KMS-11 (cell line): ENCODE data around the gene HPCAL1.

ENCODE experiments used
- H2AFZ ChIP-seq: fragments of 200-600 bp; sonication (generic); 2 replicates; pipeline ENCODE4 v1.6.1; 2016; ENCODE audit warnings: antibody characterized with exemption, mixed run types, low read depth
- H3K27ac ChIP-seq: fragments of 200-600 bp; sonication (generic); 2 replicates; pipeline ENCODE4 v1.6.1; 2016; ENCODE audit warnings: mild to moderate bottlenecking, mixed run types
- H3K27me3 ChIP-seq: fragments of 200-600 bp; sonication (generic); 2 replicates; pipeline ENCODE4 v1.6.1; 2017; ENCODE audit warnings: mild to moderate bottlenecking, low read depth, mixed run types, moderate library complexity; ENCODE audit not compliant: insufficient read depth
- H3K36me3 ChIP-seq: fragments of 200-600 bp; sonication (generic); 2 replicates; pipeline ENCODE4 v1.6.1; 2017; ENCODE audit warnings: mild to moderate bottlenecking, mixed run types; ENCODE audit not compliant: insufficient read depth
- H3K4me1 ChIP-seq: fragments of 200-600 bp; sonication (generic); 2 replicates; pipeline ENCODE4 v1.6.1; 2016; ENCODE audit warnings: mild to moderate bottlenecking, low read depth, mixed run types; ENCODE audit not compliant: poor library complexity, severe bottlenecking
- H3K4me2 ChIP-seq: fragments of 200-600 bp; sonication (generic); 2 replicates; pipeline ENCODE4 v1.7.0; 2016; ENCODE audit warnings: mild to moderate bottlenecking, mixed run types
- H3K4me3 ChIP-seq: fragments of 200-600 bp; sonication (generic); IDR thresholded peaks from 2 replicates; pipeline ENCODE4 v1.6.1; 2017; ENCODE audit warnings: low read depth, low read length, mixed read lengths; ENCODE audit not compliant: insufficient read depth
- H3K79me2 ChIP-seq: fragments of 200-600 bp; sonication (generic); 2 replicates; pipeline ENCODE4 v1.6.1; 2016; ENCODE audit warnings: low read depth, mixed run types; ENCODE audit not compliant: insufficient read depth
- H3K9ac ChIP-seq: fragments of 200-600 bp; sonication (generic); 2 replicates; pipeline ENCODE4 v1.6.1; 2016; ENCODE audit warnings: mild to moderate bottlenecking, mixed run types
- H4K20me1 ChIP-seq: fragments of 200-600 bp; sonication (generic); 2 replicates; pipeline ENCODE4 v1.6.1; 2016; ENCODE audit warnings: mild to moderate bottlenecking, mixed run types; ENCODE audit not compliant: insufficient read depth
- TF ChIP-seq, protein P1 (sequence below): fragments of 200-600 bp; sonication (generic); conservative IDR thresholded peaks from 2 replicates; pipeline ENCODE4 v1.6.1; 2017; ENCODE audit warnings: low read depth, mild to moderate bottlenecking, antibody characterized with exemption, low read length, moderate library complexity, mixed read lengths

Gene HPCAL1

DNA sequence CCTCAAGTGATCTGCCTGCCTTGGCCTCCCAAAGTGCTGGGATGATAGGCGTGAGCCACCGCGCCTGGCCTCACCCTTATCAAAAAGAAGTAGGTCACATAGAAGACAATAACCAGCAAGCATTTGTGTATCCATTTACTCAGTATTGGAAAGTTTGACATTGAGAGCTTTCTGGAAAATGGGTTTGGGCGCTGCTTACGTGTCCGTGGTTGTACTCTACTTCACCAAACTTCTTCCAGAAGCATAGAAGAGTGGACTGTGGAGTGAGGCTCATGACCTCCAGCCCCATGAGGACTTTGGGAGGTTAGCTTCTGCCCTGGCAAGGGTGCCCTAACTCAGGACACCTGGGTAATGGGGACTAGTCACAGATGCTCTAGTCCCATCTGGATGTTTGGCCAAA is 149.1 kb downstream of the HPCAL1 start:
- H2AFZ ChIP-seq = no peak overlapping the region
- peaks cover 38% of the 10 kb centered on the region for H3K4me1 ChIP-seq
- H3K4me3 ChIP-seq = no peak overlapping the region

DNA sequence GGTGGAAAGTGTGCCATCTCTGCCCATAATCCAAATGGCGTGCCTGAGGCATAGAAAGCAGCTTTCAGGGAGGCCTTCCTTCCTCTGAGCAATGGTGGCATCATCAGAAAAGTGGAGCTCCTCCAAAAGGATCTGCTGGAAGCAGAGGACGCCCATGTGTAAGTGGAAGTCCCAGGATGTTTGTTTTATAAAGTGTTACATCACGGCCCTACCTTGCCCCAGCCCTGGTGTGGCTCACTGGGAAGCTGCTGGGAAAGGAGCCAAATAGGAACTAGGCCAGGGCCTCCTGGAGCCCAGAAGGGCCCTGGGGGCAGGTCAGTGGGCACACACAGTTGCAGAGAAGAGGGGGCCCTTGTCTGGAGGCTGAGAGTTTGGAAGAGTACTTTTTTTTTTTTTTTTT is 149.6 kb downstream of the HPCAL1 start:
- Histone ChIP-seq H3K9ac (no peak overlapping the region), H3K4me3 (no peak overlapping the region), H3K4me1 (peaks cover 38% of the 10 kb centered on the region), H3K27ac (no peak overlapping the region), H4K20me1 (no peaks in the 10 kb centered on the region), H2AFZ (no peak overlapping the region), H3K27me3 (no peaks in the 10 kb centered on the region), H3K4me2 (no peak overlapping the region; the same call in 1 of the 2 replicates), H3K36me3 (no peaks in the 10 kb centered on the region), H3K79me2 (peaks cover 4% of the 10 kb centered on the region)
- TF ChIP-seq, protein P1, sequence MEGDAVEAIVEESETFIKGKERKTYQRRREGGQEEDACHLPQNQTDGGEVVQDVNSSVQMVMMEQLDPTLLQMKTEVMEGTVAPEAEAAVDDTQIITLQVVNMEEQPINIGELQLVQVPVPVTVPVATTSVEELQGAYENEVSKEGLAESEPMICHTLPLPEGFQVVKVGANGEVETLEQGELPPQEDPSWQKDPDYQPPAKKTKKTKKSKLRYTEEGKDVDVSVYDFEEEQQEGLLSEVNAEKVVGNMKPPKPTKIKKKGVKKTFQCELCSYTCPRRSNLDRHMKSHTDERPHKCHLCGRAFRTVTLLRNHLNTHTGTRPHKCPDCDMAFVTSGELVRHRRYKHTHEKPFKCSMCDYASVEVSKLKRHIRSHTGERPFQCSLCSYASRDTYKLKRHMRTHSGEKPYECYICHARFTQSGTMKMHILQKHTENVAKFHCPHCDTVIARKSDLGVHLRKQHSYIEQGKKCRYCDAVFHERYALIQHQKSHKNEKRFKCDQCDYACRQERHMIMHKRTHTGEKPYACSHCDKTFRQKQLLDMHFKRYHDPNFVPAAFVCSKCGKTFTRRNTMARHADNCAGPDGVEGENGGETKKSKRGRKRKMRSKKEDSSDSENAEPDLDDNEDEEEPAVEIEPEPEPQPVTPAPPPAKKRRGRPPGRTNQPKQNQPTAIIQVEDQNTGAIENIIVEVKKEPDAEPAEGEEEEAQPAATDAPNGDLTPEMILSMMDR = no peak

More for the DNA sequence above, 149.1 kb downstream of the HPCAL1 start:
- TF ChIP-seq, protein P1 = no peak
- no peaks in the 10 kb centered on the region for H3K27me3 ChIP-seq
- H4K20me1 ChIP-seq = peaks cover 3% of the 10 kb centered on the region
- H3K27ac ChIP-seq = no peak overlapping the region
- H3K4me2 ChIP-seq = no peak overlapping the region
- H3K79me2 ChIP-seq = peaks cover 9% of the 10 kb centered on the region
- no peak overlapping the region for H3K9ac ChIP-seq
- H3K36me3 ChIP-seq = no peaks in the 10 kb centered on the region

DNA sequence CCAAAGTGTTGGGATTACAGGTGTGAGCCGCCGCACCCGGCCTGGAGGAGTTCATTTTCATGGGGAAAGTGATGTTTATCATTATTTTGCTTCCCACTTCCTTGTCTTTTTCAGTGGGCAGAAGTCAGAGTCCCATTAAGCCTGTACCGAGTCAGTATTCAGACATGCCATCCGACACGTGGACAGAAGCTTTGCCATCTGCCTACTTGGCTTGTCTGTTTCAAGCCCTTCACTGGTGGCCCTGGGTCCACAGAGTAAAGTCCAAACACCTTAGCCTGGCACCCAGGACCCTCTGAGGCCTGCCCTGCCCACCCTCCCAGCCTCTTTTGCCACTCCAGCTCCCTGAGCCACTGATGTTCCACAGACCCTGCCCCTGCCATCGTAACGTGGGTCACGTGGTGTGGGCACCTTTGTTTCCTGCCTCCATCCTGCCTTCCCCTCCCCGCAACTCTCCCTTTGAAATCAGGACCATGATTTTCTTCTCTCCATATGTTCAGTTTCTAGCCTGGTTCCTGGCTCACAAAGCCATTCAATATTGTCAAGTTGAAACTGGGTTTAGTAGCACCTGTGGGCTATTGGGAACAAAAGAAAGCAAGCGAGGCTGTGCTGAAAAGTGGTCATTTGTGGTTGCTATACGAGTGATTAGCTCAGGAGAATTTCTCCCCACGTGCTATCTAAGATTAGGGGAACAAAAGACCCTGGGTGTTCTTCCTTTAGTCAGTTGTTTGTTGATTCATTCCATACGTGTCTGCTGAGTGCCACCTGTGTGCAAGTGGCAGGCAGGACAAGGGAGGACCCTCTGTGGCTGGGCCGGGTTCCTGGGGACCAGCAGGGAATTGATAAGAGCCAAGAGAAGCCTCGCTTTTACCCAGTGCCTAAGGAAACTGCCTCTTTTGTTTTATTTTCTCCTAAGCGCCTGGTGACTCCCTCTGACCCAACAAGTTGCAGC is 150.5 kb downstream of the HPCAL1 start:
- H3K4me3 ChIP-seq = peak overlapping the region; percentile 15
- H3K9ac ChIP-seq = peak overlapping the region; percentile 46; the same call in 1 of the 2 replicates
- TF ChIP-seq, protein P1 = no peak
- no peaks in the 10 kb centered on the region for H4K20me1 ChIP-seq
- peak overlapping the region; percentile 40 for H3K4me2 ChIP-seq
- H3K27ac ChIP-seq = peak overlapping the region; percentile 45; the same call in 1 of the 2 replicates
- H3K27me3 ChIP-seq = no peaks in the 10 kb centered on the region
- H3K79me2 ChIP-seq = no peaks in the 10 kb centered on the region
- peak overlapping the region; percentile 50 for H2AFZ ChIP-seq
- peaks cover 38% of the 10 kb centered on the region for H3K4me1 ChIP-seq
- no peaks in the 10 kb centered on the region for H3K36me3 ChIP-seq

DNA sequence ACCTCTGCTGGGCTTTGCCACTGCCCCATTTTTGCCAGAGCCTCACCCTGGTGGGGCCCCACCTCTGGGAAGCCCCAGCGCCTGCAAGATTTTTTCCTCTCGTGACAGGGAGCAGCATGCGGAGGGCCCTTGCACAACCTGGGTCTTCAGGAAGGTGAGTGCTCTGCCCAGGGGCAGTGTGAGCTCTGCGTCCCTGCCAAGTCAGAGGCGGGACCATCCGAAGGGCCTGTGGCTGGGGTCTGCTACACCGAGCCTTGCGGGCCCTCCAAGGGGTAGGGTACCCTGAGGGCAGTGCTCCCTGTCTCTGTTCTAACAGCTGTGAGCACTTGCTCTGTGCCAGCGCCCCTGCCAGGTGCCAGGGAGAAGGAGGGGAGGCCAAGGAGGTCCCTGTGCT is 151.2 kb downstream of the HPCAL1 start:
- Histone ChIP-seq H4K20me1 (no peaks in the 10 kb centered on the region), H3K79me2 (no peaks in the 10 kb centered on the region), H3K4me2 (peak overlapping the region; percentile 40; the same call in 1 of the 2 replicates), H3K36me3 (no peaks in the 10 kb centered on the region), H3K27ac (peak overlapping the region; percentile 45; the same call in 1 of the 2 replicates), H3K4me3 (peak overlapping the region; percentile 15), H2AFZ (peak overlapping the region; percentile 50; the same call in 1 of the 2 replicates), H3K9ac (peak overlapping the region; percentile 46; the same call in 1 of the 2 replicates), H3K4me1 (peaks cover 35% of the 10 kb centered on the region), H3K27me3 (no peaks in the 10 kb centered on the region)
- TF ChIP-seq, protein P1 = no peak
